ENCODE data around the gene CADPS2.
"Not testable (repeated sequence)": the region's sequence is repeated elsewhere in the genome, so short reads cannot be mapped to it uniquely, and the experiment has no call there.

Gene CADPS2

DNA sequence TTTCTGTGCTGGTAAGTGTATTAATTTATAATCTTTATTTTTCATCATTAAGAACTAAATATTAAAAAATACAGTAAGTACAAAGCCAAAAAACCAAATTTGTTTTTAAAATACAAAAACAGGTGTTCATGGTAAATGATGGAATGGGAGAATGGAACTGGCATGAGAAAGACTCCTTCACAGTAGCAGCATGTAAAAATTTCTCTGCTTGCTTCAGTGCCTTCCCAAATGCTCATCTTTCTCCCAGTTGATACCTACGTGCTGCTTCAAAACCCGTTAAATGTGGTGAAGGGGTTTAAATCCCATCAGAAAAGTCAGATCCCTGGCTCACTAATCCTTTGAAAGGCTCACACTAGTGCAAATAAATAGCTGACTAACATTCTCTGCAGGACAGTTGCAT lies 191.6 kb downstream of the CADPS2 start:
- no peaks in the 10 kb centered on the region for H3K9me3 ChIP-seq (ENCODE audit: control insufficient read depth, low read length)
- no peaks in the 10 kb centered on the region for H3K36me3 ChIP-seq (ENCODE audit: control insufficient read depth, insufficient read depth, low read length)
- no peak overlapping the region for H3K9ac ChIP-seq (ENCODE audit: low read length)
- H3K27me3 ChIP-seq (ENCODE audit: control insufficient read depth, insufficient read depth, low read length): no peaks in the 10 kb centered on the region
- peaks cover 7% of the 10 kb centered on the region for H3K4me1 ChIP-seq (ENCODE audit: control insufficient read depth, insufficient read depth, low read length)
- H3K4me3 ChIP-seq (ENCODE audit: low read length): no peak overlapping the region

DNA sequence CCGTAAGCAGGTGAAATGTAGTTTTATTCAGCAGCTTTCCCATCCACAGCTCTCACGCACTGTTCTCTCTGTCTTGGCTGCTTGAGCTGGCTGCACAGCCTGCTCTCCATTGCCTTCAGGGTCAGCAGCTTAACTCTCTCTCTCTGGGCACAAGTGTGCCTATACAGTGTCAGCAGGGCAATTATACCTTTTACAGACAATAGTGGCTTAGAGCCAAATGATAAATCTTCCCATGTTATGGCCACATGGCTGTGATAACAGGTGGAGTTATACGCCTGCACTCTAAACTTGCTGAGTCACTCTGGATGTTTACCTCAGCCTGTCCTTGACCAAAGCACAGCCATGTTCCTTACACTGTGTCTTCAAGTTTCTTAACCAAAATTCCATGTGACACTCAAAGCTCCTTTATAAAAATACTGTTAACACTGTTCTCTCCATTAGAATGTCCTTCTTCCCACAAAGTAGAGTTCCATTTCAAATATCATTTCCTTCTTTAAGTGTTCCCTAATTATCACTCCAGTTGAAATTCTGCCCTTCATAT lies 193.4 kb downstream of the CADPS2 start:
- H3K9me3 ChIP-seq (ENCODE audit: control insufficient read depth, low read length): no peaks in the 10 kb centered on the region
- no peak overlapping the region for H3K9ac ChIP-seq (ENCODE audit: low read length)
- no peak overlapping the region for H3K4me3 ChIP-seq (ENCODE audit: low read length)
- no peaks in the 10 kb centered on the region for H3K36me3 ChIP-seq (ENCODE audit: control insufficient read depth, insufficient read depth, low read length)
- no peaks in the 10 kb centered on the region for H3K27me3 ChIP-seq (ENCODE audit: control insufficient read depth, insufficient read depth, low read length)
- peaks cover 17% of the 10 kb centered on the region for H3K4me1 ChIP-seq (ENCODE audit: control insufficient read depth, insufficient read depth, low read length)

DNA sequence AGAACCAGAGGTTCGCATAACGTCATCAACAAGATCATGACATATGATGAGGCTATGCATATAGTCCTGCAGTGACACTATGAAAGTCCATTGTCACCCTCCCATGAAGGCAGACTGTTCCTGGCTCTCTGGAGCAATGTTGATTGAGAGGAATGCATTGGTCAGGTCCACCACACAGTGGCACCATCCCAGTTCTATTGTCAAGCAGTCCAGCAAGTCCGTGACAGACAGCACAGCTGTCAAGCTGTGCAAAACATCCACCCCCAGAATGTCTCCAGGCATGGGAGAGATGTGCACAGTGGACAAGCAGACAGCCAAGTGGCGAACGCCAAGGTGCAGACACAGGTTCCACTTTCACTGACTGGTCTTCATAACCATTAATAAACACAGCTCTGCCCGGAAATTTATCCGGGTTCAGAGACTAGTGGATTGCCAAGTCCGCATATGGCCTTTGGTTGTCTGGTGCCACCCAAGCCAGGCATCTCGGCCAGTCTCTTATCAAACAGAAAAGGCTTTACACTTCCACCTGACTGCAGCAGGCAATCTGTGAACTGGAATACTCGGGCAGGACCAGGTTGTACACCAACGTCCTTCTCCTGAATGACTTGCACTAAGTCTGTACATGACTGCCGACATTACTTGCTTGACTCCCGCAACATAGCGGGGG lies 194.6 kb downstream of the CADPS2 start:
- Histone ChIP-seq H3K9me3 (ENCODE audit: control insufficient read depth, low read length) (no peaks in the 10 kb centered on the region), H3K36me3 (ENCODE audit: control insufficient read depth, insufficient read depth, low read length) (no peaks in the 10 kb centered on the region), H3K4me3 (ENCODE audit: low read length) (no peak overlapping the region), H3K27me3 (ENCODE audit: control insufficient read depth, insufficient read depth, low read length) (no peaks in the 10 kb centered on the region), H3K4me1 (ENCODE audit: control insufficient read depth, insufficient read depth, low read length) (peaks cover 17% of the 10 kb centered on the region), H3K9ac (ENCODE audit: low read length) (no peak overlapping the region)

DNA sequence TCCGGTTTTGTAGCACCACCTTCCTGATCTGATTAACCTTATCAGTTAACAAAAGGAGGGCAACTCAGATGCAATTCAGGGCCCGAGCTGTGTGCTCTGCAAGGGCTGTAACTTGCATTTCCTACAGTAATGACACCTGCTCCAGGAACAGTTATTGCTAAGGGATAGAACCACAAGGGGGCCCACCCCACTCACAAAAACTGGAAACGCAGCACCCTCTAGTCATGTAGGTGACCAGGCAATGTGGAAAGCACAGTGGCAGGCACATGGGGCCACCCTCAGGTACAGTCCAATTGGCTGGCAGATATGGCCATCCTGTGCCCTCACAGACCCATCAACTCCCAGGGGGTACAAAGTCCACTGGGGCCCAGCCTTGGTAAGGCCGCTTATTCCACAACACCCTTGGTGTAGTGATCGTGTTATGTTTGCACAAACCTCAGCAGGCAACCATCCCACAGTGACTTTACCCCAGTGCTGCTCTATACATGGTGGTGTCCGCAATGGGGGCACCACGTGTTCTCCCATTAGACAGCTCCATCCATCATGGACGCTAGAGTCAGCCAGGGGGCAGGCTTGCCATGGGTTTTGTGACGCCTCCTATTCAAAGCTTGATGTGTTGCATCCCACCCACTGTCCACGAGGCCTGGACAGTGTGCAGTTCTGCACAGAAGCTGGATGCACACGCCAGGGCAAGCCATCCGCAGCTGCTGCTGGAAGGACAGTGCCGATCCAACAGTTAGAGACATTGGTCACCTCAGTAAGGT lies 196.7 kb downstream of the CADPS2 start:
- Histone ChIP-seq H3K9me3 (ENCODE audit: control insufficient read depth, low read length) (no peaks in the 10 kb centered on the region), H3K27me3 (ENCODE audit: control insufficient read depth, insufficient read depth, low read length) (no peaks in the 10 kb centered on the region), H3K4me3 (ENCODE audit: low read length) (no peak overlapping the region), H3K4me1 (ENCODE audit: control insufficient read depth, insufficient read depth, low read length) (peaks cover 17% of the 10 kb centered on the region), H3K9ac (ENCODE audit: low read length) (no peak overlapping the region), H3K36me3 (ENCODE audit: control insufficient read depth, insufficient read depth, low read length) (no peaks in the 10 kb centered on the region)

DNA sequence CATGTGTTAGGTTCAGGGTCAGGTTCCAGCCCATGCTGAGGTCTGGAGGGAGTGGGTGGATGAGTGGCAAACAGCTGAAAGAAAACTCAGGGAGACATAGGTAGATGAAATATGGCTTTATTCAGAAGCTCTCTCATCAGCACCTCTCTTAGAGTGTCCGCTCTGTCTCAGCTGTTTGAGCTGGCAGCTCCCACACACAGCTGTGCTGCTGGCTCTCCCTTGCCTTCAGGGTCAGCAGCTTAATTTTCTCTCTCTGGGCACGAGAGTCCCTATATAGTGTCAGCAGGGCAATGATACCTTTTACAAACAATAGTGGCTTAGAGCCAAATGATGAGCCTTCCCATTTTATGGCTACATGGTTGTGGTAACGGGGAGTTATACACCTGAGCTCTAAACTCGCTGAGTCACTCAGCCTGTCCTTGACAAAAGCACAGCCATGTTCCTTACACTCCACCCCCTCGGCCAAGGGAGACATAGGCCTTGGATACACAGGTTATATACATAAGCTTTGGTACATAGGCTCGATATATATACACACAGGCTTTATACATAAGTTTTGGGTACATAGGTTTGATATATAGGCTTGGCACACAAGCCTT lies 197.8 kb downstream of the CADPS2 start:
- H3K4me3 ChIP-seq (ENCODE audit: low read length): no peak overlapping the region
- H3K9ac ChIP-seq (ENCODE audit: low read length): no peak overlapping the region
- H3K36me3 ChIP-seq (ENCODE audit: control insufficient read depth, insufficient read depth, low read length): no peaks in the 10 kb centered on the region
- no peaks in the 10 kb centered on the region for H3K27me3 ChIP-seq (ENCODE audit: control insufficient read depth, insufficient read depth, low read length)
- peaks cover 17% of the 10 kb centered on the region for H3K4me1 ChIP-seq (ENCODE audit: control insufficient read depth, insufficient read depth, low read length)
- H3K9me3 ChIP-seq (ENCODE audit: control insufficient read depth, low read length): no peaks in the 10 kb centered on the region

DNA sequence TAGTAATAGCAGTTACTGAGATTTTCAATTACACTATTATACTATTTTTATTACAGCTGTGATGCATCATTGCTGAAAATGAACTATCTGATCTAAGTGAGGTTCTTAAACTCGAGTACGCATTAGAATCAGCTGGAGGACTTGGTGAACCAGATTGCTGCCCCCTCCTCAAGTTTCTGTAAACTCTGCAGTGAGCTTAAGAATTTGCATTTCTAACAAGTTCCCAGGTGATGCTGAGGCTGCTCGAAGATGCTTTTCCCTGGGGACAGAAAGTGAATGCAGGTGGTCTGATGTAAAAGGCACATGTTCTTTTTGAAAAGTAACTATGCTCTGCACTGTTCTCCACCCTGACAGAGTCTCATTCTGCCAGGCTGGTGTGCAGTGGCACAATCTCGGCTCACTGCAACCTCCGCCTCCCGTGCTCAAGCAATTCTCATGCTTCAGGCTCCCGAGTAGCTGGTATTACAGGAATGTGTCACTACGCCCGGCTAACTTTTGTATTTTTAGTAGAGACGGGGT lies 199.8 kb downstream of the CADPS2 start:
- no peak overlapping the region for H3K4me3 ChIP-seq (ENCODE audit: low read length)
- no peaks in the 10 kb centered on the region for H3K9me3 ChIP-seq (ENCODE audit: control insufficient read depth, low read length)
- H3K9ac ChIP-seq (ENCODE audit: low read length): no peak overlapping the region
- peaks cover 12% of the 10 kb centered on the region for H3K4me1 ChIP-seq (ENCODE audit: control insufficient read depth, insufficient read depth, low read length)
- H3K27me3 ChIP-seq (ENCODE audit: control insufficient read depth, insufficient read depth, low read length): no peaks in the 10 kb centered on the region
- H3K36me3 ChIP-seq (ENCODE audit: control insufficient read depth, insufficient read depth, low read length): no peaks in the 10 kb centered on the region

DNA sequence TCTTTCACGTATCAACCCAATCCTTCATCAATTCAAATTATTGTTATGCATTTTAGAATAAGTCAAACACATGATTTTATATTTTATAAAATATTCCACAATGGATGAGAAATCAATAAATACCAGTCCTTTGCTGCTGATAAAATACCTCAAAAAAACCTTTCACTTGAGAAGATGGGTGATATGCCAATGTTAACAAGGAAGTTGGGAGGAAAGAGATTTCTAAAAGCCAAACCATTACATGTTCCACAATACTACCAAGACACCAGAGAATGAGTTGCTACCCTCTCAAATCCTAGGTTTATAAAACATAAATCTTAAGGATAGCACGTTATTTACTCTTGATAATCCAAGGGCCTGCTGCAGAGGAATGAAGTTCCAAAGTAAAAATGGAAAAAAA lies 201.8 kb downstream of the CADPS2 start:
- no peak overlapping the region for H3K9ac ChIP-seq (ENCODE audit: low read length)
- H3K4me1 ChIP-seq (ENCODE audit: control insufficient read depth, insufficient read depth, low read length): peaks cover 12% of the 10 kb centered on the region
- H3K4me3 ChIP-seq (ENCODE audit: low read length): no peak overlapping the region
- H3K36me3 ChIP-seq (ENCODE audit: control insufficient read depth, insufficient read depth, low read length): no peaks in the 10 kb centered on the region
- H3K9me3 ChIP-seq (ENCODE audit: control insufficient read depth, low read length): no peaks in the 10 kb centered on the region
- no peaks in the 10 kb centered on the region for H3K27me3 ChIP-seq (ENCODE audit: control insufficient read depth, insufficient read depth, low read length)

DNA sequence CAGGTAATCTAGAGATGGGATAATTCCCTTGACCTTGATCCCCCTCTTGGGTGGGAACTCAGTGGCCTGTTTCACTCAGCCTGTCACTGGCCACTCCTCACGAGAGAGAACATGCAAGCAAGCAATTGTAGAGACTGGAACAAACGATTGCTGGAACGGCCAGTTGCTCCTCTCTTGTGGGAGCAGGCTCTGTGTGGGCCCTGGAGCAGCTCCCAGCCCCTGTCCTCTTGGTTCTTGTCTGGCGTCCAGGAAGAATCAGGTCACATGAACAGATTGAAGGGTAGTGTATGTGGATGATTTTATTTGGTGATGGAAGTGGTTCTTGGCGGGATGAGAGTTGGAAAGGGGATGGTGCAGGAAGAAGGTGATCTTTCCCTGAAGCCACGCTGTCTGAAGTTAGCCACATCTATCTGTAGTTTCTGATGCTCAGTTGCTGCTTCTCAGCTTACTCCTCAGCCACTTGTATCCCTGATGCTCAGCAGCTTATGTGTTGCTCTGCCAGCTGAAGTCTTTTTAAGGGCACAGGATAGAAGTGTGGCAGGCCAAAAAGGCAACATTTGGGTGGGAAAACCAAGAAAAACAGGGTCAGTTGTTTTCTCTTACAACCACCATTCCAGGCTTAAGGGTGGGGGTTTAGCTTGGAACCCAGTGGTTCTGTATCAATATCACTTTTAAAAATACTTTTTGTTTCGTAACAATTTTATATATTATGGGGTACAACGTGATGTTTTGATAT lies 203.3 kb downstream of the CADPS2 start:
- Histone ChIP-seq H3K36me3 (ENCODE audit: control insufficient read depth, insufficient read depth, low read length) (no peaks in the 10 kb centered on the region), H3K4me3 (ENCODE audit: low read length) (no peak overlapping the region), H3K4me1 (ENCODE audit: control insufficient read depth, insufficient read depth, low read length) (peaks cover 11% of the 10 kb centered on the region), H3K27me3 (ENCODE audit: control insufficient read depth, insufficient read depth, low read length) (no peaks in the 10 kb centered on the region), H3K9ac (ENCODE audit: low read length) (no peak overlapping the region), H3K9me3 (ENCODE audit: control insufficient read depth, low read length) (no peaks in the 10 kb centered on the region)

DNA sequence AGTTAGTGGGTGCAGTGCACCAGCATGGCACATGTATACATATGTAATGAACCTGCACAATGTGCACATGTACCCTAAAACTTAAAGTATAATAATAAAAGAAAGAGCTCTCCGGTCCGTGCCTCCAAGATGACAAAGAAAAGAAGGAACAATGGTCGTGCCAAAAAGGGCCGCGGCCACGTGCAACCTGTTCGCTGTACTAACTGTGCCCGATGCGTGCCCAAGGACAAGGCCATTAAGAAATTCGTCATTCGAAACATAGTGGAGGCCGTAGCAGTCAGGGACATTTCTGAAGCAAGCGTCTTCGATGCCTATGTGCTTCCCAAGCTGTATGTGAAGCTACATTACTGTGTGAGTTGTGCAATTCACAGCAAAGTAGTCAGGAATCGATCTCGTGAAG lies 205.1 kb downstream of the CADPS2 start:
- H3K4me1 ChIP-seq (ENCODE audit: control insufficient read depth, insufficient read depth, low read length): peaks cover 22% of the 10 kb centered on the region
- H3K27me3 ChIP-seq (ENCODE audit: control insufficient read depth, insufficient read depth, low read length); H3K36me3 ChIP-seq (ENCODE audit: control insufficient read depth, insufficient read depth, low read length); H3K4me3 ChIP-seq (ENCODE audit: low read length); H3K9ac ChIP-seq (ENCODE audit: low read length); H3K9me3 ChIP-seq (ENCODE audit: control insufficient read depth, low read length): not testable (repeated sequence)

DNA sequence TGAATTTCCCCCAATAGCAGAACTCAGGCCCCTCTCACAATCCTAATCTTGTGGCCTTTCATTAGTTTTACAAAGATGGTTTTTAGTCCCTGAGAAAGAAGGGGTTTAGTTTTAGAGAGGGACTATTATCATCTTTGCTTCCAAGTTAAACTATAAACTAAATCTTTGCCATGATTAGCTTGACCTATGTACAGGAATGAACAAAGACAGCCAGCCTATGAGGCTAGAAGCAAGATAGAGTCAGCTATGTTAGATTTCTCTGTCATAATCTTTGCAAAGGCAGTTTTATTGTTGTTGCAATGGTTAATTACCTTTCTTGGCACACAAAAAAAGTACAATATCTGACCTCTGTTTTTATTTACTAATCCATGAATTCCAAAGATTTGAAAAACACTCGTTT lies 206.4 kb downstream of the CADPS2 start:
- H3K4me3 ChIP-seq (ENCODE audit: low read length): peak overlapping the region; percentile 8
- H3K9me3 ChIP-seq (ENCODE audit: control insufficient read depth, low read length): no peaks in the 10 kb centered on the region
- peaks cover 23% of the 10 kb centered on the region for H3K4me1 ChIP-seq (ENCODE audit: control insufficient read depth, insufficient read depth, low read length)
- no peaks in the 10 kb centered on the region for H3K36me3 ChIP-seq (ENCODE audit: control insufficient read depth, insufficient read depth, low read length)
- H3K27me3 ChIP-seq (ENCODE audit: control insufficient read depth, insufficient read depth, low read length): no peaks in the 10 kb centered on the region
- H3K9ac ChIP-seq (ENCODE audit: low read length): no peak overlapping the region

DNA sequence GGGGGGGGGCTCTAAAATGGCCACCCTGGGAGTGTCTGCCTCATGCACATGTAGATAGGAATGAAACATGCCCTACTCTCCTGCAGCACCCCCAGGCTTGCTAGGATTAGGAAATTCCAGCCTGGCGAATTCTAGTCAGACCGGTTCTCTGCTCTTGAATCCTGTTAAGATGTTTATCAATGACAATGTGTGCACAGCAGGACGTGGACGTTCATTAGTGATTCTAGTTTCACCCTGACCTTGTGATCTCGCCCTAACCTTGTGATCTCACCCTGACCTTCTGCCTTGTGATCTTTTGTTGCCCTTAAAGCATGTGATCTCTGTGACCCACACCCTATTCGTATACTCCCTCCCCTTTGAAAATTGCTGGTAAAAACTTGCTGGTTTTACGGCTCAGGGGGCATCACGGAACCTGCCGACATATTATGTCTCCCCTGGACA lies 207.0 kb downstream of the CADPS2 start:
- H3K9ac ChIP-seq (ENCODE audit: low read length); H3K27me3 ChIP-seq (ENCODE audit: control insufficient read depth, insufficient read depth, low read length); H3K36me3 ChIP-seq (ENCODE audit: control insufficient read depth, insufficient read depth, low read length); H3K4me3 ChIP-seq (ENCODE audit: low read length); H3K9me3 ChIP-seq (ENCODE audit: control insufficient read depth, low read length): not testable (repeated sequence)
- peaks cover 23% of the 10 kb centered on the region for H3K4me1 ChIP-seq (ENCODE audit: control insufficient read depth, insufficient read depth, low read length)

All from mucosa of stomach (tissue), 1 donor.